ENCODE data around the gene TARS1.
"Not testable (repeated sequence)": the region's sequence is repeated elsewhere in the genome, so short reads cannot be mapped to it uniquely, and the experiment has no call there.

TARS1 gene

GRCh38 chr5:33488558-33489355 lies 48.0 kb downstream of the TARS1 start:
- DNase-seq (ENCODE audit: low spot score), result no peak

GRCh38 chr5:33489481-33490067 lies 48.8 kb downstream of the TARS1 start:
- DNase-seq (ENCODE audit: low spot score), result no peak

- no peak for DNase-seq (ENCODE audit: low spot score)
These were observed 49.4 kb downstream of the TARS1 start for GRCh38 chr5:33490071-33490665.

GRCh38 chr5:33491941-33492340 lies 51.2 kb downstream of the TARS1 start:
- no peak for DNase-seq (ENCODE audit: low spot score)

GRCh38 chr5:33494466-33494865 lies 53.7 kb downstream of the TARS1 start:
- DNase-seq (ENCODE audit: low spot score), result no peak

- DNase-seq (ENCODE audit: low spot score), result no peak
These were observed 60.5 kb downstream of the TARS1 start for GRCh38 chr5:33501260-33501659.

GRCh38 chr5:33501899-33502298 lies 61.1 kb downstream of the TARS1 start:
- DNase-seq (ENCODE audit: low spot score), result no peak

GRCh38 chr5:33504570-33504969 lies 63.8 kb downstream of the TARS1 start:
- no peak for DNase-seq (ENCODE audit: low spot score)

- DNase-seq (ENCODE audit: low spot score), result no peak
These were observed 66.7 kb downstream of the TARS1 start for GRCh38 chr5:33507426-33507825.

- no peak for DNase-seq (ENCODE audit: low spot score)
These were observed 68.3 kb downstream of the TARS1 start for GRCh38 chr5:33509036-33509435.

- no peak for DNase-seq (ENCODE audit: low spot score)
These were observed 72.9 kb downstream of the TARS1 start for GRCh38 chr5:33513462-33514185.

GRCh38 chr5:33515366-33515765 lies 74.6 kb downstream of the TARS1 start:
- DNase-seq (ENCODE audit: low spot score), result not testable (repeated sequence)

GRCh38 chr5:33516421-33516820 lies 75.7 kb downstream of the TARS1 start:
- DNase-seq (ENCODE audit: low spot score), result no peak
